Smooth muscle cell (in vitro differentiated cells): ENCODE results near the gene HDAC4. TPM values are rescaled to one million over a fixed set of nuclear protein-coding genes. Genes with fewer than 3 reads are reported as not detected.

ENCODE experiments used
- DNase-seq: peaks from one replicate; lab custom pipeline; 2025; ENCODE audit not compliant: unreplicated experiment; lab: John Stamatoyannopoulos, UW
- H2AFZ ChIP-seq: fragments of 200-600 bp; sonication (generic); 2 replicates; pipeline ENCODE4 v1.6.0; 2016; ENCODE audit warnings: antibody characterized with exemption, low read depth, mild to moderate bottlenecking
- H3F3A ChIP-seq: fragments of 200-600 bp; sonication (generic); 2 replicates; pipeline ENCODE4 v1.6.0; 2017; ENCODE audit warnings: antibody characterized with exemption, low read depth
- H3K27ac ChIP-seq: fragments of 200-600 bp; sonication (generic); 2 replicates; pipeline ENCODE4 v1.5.1; 2016; ENCODE audit warnings: low read depth, mild to moderate bottlenecking
- H3K27me3 ChIP-seq: fragments of 200-600 bp; sonication (generic); 2 replicates; pipeline ENCODE4 v1.6.1; 2016; ENCODE audit warnings: low read depth, mild to moderate bottlenecking
- H3K36me3 ChIP-seq: fragments of 200-600 bp; sonication (generic); 2 replicates; pipeline ENCODE4 v1.5.1; 2016; ENCODE audit warnings: low read depth
- H3K4me1 ChIP-seq: fragments of 200-600 bp; sonication (generic); 2 replicates; pipeline ENCODE4 v1.5.1; 2016; ENCODE audit warnings: low read depth
- H3K4me2 ChIP-seq: fragments of 200-600 bp; sonication (generic); 2 replicates; pipeline ENCODE4 v1.6.0; 2016; ENCODE audit warnings: mild to moderate bottlenecking
- H3K4me3 ChIP-seq: fragments of 200-600 bp; sonication (generic); 2 replicates; pipeline ENCODE4 v1.5.1; 2016; ENCODE audit warnings: mild to moderate bottlenecking
- H3K79me2 ChIP-seq: fragments of 200-600 bp; sonication (generic); 2 replicates; pipeline ENCODE4 v1.6.0; 2016; ENCODE audit warnings: low read depth, mild to moderate bottlenecking
- H3K9ac ChIP-seq: fragments of 200-600 bp; sonication (generic); 2 replicates; pipeline ENCODE4 v1.6.0; 2016; ENCODE audit warnings: low read depth
- H3K9me3 ChIP-seq: fragments of 200-600 bp; sonication (generic); replicated peaks from 2 replicates; pipeline ENCODE4 v1.5.1; 2016; ENCODE audit warnings: low read depth
- H4K20me1 ChIP-seq: fragments of 200-600 bp; sonication (generic); 2 replicates; pipeline ENCODE4 v1.6.0; 2016; ENCODE audit warnings: low read depth
- WGBS: methylation state at CpG from one replicate; pipeline ENCODE4 v1.1.7; 2016; ENCODE audit warnings: low lambda C conversion rate; 5-methylcytosine and 5-hydroxymethylcytosine counted together
- polyA plus RNA-seq: library from polyadenylated mRNA; unstranded; fragments of >200 nt; fragmentation: Nextera tagmentation; extraction: Ambion mirVana; gene quantifications from 2 replicates; pipeline ENCODE4 v1.2.1, GENCODE V29; 2016
- total RNA-seq: library from RNA; depleted of rRNA; stranded (reverse); fragments of >200 nt; gene quantifications from 2 replicates; pipeline ENCODE4 v1.2.3, GENCODE V29; 2014
- TF ChIP-seq, protein P1 (sequence below): fragments of 200-600 bp; sonication (generic); IDR thresholded peaks from 2 replicates; pipeline ENCODE4 v1.5.1; 2017; ENCODE audit warnings: borderline replicate concordance, mild to moderate bottlenecking, antibody characterized with exemption; ENCODE audit not compliant: insufficient read depth, poor library complexity, severe bottlenecking

Gene HDAC4
- total and polyA plus RNA-seq, 2 experiments from 2014 or later: 6.2 to 35.7 TPM

DNA sequence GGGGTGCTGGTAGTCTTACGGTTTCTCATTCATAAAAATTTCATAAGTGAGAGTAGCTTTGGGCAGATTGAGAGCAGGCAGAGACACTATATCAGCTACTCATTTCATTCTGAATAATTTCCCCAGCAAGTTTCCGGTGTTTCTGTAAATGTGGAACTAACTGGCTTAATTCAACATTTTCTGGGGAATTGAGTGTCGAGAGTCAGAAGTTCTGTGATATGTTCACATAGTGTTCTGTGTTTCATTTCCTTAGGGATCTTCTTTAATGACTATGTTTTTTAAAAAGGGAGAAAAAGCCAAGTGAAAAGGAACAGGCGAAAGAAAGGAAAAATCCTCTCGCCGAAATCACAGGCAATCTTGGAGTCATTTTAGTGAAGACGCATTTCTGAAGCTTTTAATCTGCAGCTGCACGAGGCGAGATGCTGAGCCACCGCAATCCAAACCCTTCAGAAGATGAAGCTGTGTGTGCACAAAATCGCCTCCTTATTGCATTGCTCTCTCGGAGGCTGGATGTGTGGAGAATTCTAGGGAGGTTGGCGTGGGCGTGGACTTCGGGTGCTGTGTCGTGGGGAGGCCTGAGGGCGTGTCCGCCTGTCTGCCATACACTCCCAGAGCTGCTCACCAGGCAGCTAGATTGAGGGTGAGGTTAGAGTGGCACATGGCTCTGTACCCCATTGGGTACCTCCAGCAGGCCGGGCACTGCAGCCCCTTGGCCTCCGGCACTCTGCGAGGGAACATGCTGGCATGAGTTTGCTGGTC lies 38.4 kb upstream of the HDAC4 start:
- H3K36me3 ChIP-seq: no peaks in the 10 kb centered on the region
- H4K20me1 ChIP-seq: no peaks in the 10 kb centered on the region
- 92% methylated on average over 21 of the region's 21 CpGs for WGBS
- H3K9ac ChIP-seq: no peak overlapping the region
- no peak overlapping the region for H3K4me3 ChIP-seq
- H3K27me3 ChIP-seq: no peaks in the 10 kb centered on the region
- TF ChIP-seq, protein P1, sequence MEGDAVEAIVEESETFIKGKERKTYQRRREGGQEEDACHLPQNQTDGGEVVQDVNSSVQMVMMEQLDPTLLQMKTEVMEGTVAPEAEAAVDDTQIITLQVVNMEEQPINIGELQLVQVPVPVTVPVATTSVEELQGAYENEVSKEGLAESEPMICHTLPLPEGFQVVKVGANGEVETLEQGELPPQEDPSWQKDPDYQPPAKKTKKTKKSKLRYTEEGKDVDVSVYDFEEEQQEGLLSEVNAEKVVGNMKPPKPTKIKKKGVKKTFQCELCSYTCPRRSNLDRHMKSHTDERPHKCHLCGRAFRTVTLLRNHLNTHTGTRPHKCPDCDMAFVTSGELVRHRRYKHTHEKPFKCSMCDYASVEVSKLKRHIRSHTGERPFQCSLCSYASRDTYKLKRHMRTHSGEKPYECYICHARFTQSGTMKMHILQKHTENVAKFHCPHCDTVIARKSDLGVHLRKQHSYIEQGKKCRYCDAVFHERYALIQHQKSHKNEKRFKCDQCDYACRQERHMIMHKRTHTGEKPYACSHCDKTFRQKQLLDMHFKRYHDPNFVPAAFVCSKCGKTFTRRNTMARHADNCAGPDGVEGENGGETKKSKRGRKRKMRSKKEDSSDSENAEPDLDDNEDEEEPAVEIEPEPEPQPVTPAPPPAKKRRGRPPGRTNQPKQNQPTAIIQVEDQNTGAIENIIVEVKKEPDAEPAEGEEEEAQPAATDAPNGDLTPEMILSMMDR: no peak
- no peak overlapping the region for H3K4me2 ChIP-seq
- no peaks in the 10 kb centered on the region for H3K9me3 ChIP-seq
- no peak for DNase-seq
- H3K79me2 ChIP-seq: no peaks in the 10 kb centered on the region
- peaks cover 27% of the 10 kb centered on the region for H3K4me1 ChIP-seq
- H3F3A ChIP-seq: no peaks in the 10 kb centered on the region
- no peak overlapping the region for H2AFZ ChIP-seq
- no peak overlapping the region for H3K27ac ChIP-seq

DNA sequence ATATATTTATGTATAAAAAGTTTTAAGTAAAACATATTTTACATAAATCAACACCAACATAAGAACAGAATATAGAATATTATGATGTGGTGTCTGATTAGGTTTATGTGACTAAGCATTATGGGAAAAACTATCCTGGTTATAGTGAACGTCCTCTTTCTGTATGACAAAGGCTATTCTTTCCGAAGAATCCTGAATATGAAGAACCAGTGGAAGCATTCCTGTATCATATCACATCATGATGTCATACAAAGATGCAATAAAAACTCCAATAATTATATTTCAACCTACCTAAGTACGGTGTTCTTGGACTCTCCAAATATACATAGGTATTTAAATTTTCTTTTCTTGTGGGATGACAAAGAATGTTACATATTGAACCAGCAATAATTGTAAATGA lies 37.5 kb upstream of the HDAC4 start:
- Histone ChIP-seq H3K27ac (no peak overlapping the region), H4K20me1 (no peaks in the 10 kb centered on the region), H3K4me1 (peaks cover 27% of the 10 kb centered on the region), H3K4me2 (no peak overlapping the region), H3K9me3 (peaks cover 5% of the 10 kb centered on the region), H3K36me3 (no peaks in the 10 kb centered on the region), H3K27me3 (no peaks in the 10 kb centered on the region), H3K9ac (no peak overlapping the region), H3K4me3 (no peak overlapping the region), H3K79me2 (no peaks in the 10 kb centered on the region), H2AFZ (no peak overlapping the region), H3F3A (no peaks in the 10 kb centered on the region)
- TF ChIP-seq, protein P1: no peak
- WGBS: 89% methylated on average over 3 of the region's 3 CpGs
- no peak for DNase-seq

DNA sequence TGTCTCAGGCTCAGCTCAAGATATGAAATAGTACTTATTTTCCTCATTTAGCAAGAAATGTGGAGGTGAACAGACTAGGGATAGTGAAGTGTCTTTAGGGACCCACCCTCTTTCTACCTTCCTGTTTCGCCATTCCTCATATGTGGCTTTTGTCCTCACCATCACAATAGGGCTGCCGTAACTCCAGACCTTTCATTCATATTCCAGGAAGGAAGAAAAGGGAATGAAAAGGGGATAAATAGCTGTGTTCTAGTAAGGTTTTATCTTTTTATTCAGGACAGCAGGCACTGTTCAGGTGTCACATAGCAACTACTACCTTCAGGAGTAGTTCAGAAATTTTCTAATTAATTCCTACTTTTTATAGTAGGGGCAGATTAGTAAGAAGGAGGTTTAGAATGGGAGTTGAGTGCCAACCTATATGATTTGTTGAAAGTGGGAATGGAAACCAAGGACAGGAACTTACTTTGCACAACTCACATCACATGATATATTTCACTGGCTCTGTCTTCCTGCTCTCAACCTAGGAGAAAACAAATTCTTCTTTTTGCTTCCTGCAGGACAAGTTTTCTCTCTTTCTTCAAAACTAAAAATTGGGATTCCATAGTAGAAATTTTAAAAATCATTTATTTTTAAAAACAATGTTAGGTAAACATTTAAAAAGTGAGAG lies 36.0 kb upstream of the HDAC4 start:
- TF ChIP-seq, protein P1: no peak
- Histone ChIP-seq H3K9me3 (peaks cover 7% of the 10 kb centered on the region), H3K4me1 (peaks cover 25% of the 10 kb centered on the region), H3K4me2 (no peak overlapping the region), H2AFZ (no peak overlapping the region), H3K27ac (no peak overlapping the region), H3K79me2 (no peaks in the 10 kb centered on the region), H3K4me3 (no peak overlapping the region), H3K9ac (no peak overlapping the region), H3K36me3 (no peaks in the 10 kb centered on the region), H4K20me1 (no peaks in the 10 kb centered on the region), H3K27me3 (no peaks in the 10 kb centered on the region), H3F3A (no peaks in the 10 kb centered on the region)
- 92% methylated on average over 2 of the region's 2 CpGs for WGBS
- no peak for DNase-seq
